Measurements from ENCODE around the gene TTC39C.

Gene TTC39C

GRCh38 chr18:23992089-23992940, 22.2 kb upstream of the TTC39C start:
- peak; percentile 95 for DNase-seq

- DNase-seq, result no peak
Observed at GRCh38 chr18:23992941-23993280, 21.6 kb upstream of the TTC39C start.

GRCh38 chr18:23994361-23994902, 20.1 kb upstream of the TTC39C start:
- peak; percentile 97 for DNase-seq

GRCh38 chr18:23995180-23995579, 19.4 kb upstream of the TTC39C start:
- DNase-seq, result no peak

- no peak for DNase-seq
Observed at GRCh38 chr18:23998018-23998417, 16.5 kb upstream of the TTC39C start.

GRCh38 chr18:23998820-23999219, 15.7 kb upstream of the TTC39C start:
- no peak for DNase-seq

- DNase-seq, result no peak
Observed at GRCh38 chr18:24000613-24001490, 13.7 kb upstream of the TTC39C start.

- DNase-seq, result no peak
Observed at GRCh38 chr18:24002479-24002878, 12.1 kb upstream of the TTC39C start.

GRCh38 chr18:24003288-24003687, 11.3 kb upstream of the TTC39C start:
- no peak for DNase-seq

- no peak for DNase-seq
Observed at GRCh38 chr18:24003903-24004640, 10.5 kb upstream of the TTC39C start.

GRCh38 chr18:24006712-24007313, 7.7 kb upstream of the TTC39C start:
- peak; percentile 31 for DNase-seq

GRCh38 chr18:24009246-24009645, 5.3 kb upstream of the TTC39C start:
- no peak for DNase-seq

- DNase-seq, result no peak
Observed at GRCh38 chr18:24009651-24010333, 4.8 kb upstream of the TTC39C start.

GRCh38 chr18:24010673-24011072, 3.9 kb upstream of the TTC39C start:
- no peak for DNase-seq

- no peak for DNase-seq
Observed at GRCh38 chr18:24011123-24011917, 3.2 kb upstream of the TTC39C start.

- no peak for DNase-seq
Observed at GRCh38 chr18:24013051-24013450, 1.5 kb upstream of the TTC39C start.

GRCh38 chr18:24014986-24015638, 558 bp downstream of the TTC39C start:
- DNase-seq, result no peak

- DNase-seq, result no peak
Observed at GRCh38 chr18:24015639-24016631, 1.4 kb downstream of the TTC39C start.

- DNase-seq, result no peak
Observed at GRCh38 chr18:24016643-24017042, 2.1 kb downstream of the TTC39C start.

All from NCI-H226 (cell line).